A673 (cell line): ENCODE measurements around the gene ANO2. TPM values are rescaled to one million over a fixed set of nuclear protein-coding genes. Genes with fewer than 3 reads are reported as not detected.

Source experiments
- BruUV-seq: library from RNA; stranded (reverse); fragments of 400-500 nt; replicated peaks from 2 replicates; lab custom pipeline; 2021; lab: Mats Ljungman, UMichigan
- CTCF ChIA-PET: fragments of 300-600 bp; sonication (Branson Sonifier 250); formaldehyde crosslinking; loops from one replicate; lab custom pipeline; 2022; ENCODE audit warnings: antibody characterized with exemption; lab: Charles Lee
- POLR2A ChIA-PET: fragments of 300-600 bp; sonication (Branson Sonifier 250); formaldehyde crosslinking; loops from one replicate; lab custom pipeline; 2022; ENCODE audit warnings: antibody characterized with exemption; ENCODE audit not compliant: low non-redundant PET; lab: Charles Lee
- DNase-seq: peaks from one replicate; pipeline ENCODE4 v3.0.0-alpha.2; 2015; ENCODE audit warnings: low spot score
- H3K27ac ChIP-seq: fragments of 200-600 bp; sonication (generic); 2 replicates; pipeline ENCODE4 v1.5.1; 2016; ENCODE audit warnings: mixed run types, low read depth, mild to moderate bottlenecking, mixed read lengths, antibody characterized with exemption, low read length; ENCODE audit not compliant: poor library complexity, severe bottlenecking
- H3K27me3 ChIP-seq: fragments of 200-600 bp; sonication (generic); replicated peaks from 2 replicates; pipeline ENCODE4 v1.6.1; 2017; ENCODE audit warnings: mixed run types, low read depth, mild to moderate bottlenecking, mixed read lengths, antibody characterized with exemption, low read length; ENCODE audit not compliant: insufficient read depth, poor library complexity
- H3K36me3 ChIP-seq: fragments of 200-600 bp; sonication (generic); 2 replicates; pipeline ENCODE4 v1.6.1; 2016; ENCODE audit warnings: mixed run types, mild to moderate bottlenecking, mixed read lengths, antibody characterized with exemption, low read length; ENCODE audit not compliant: insufficient read depth, poor library complexity, severe bottlenecking
- H3K4me1 ChIP-seq: fragments of 200-600 bp; sonication (generic); 2 replicates; pipeline ENCODE4 v1.6.1; 2017; ENCODE audit warnings: mixed run types, mild to moderate bottlenecking, mixed read lengths, antibody characterized with exemption, low read length; ENCODE audit not compliant: insufficient read depth, poor library complexity, severe bottlenecking
- H3K4me3 ChIP-seq: fragments of 200-600 bp; sonication (generic); 2 replicates; pipeline ENCODE4 v1.5.1; 2016; ENCODE audit warnings: low read depth, mixed run types, mild to moderate bottlenecking, mixed read lengths, low read length; ENCODE audit not compliant: poor library complexity, severe bottlenecking
- H3K9me3 ChIP-seq: fragments of 200-600 bp; sonication (generic); 2 replicates; pipeline ENCODE4 v1.6.1; 2016; ENCODE audit warnings: mixed run types, low read depth, mild to moderate bottlenecking, mixed read lengths, antibody characterized with exemption, low read length; ENCODE audit not compliant: poor library complexity, severe bottlenecking
- CTCF ChIP-seq: fragments of 300-800, 200-600 bp; sonication (generic); conservative IDR thresholded peaks from 2 replicates; pipeline ENCODE4 v1.5.1; 2017; ENCODE audit warnings: low read depth, mild to moderate bottlenecking, antibody characterized with exemption, low read length, moderate library complexity, mixed read lengths
- EZH2 ChIP-seq: fragments of 200-600 bp; sonication (generic); IDR thresholded peaks from 2 replicates; pipeline ENCODE4 v1.6.1; 2017; ENCODE audit warnings: borderline replicate concordance, low read depth, mild to moderate bottlenecking, mixed read lengths, antibody characterized with exemption, low read length; ENCODE audit not compliant: poor library complexity, severe bottlenecking
- intact Hi-C: fragments of 100-400 bp; cut with micrococcal nuclease; formaldehyde crosslinking; loops from one replicate; pipeline ENCODE4 v1.10.0; 2022; ENCODE audit not compliant: unreplicated experiment
- total RNA-seq: library from RNA; stranded (reverse); gene quantifications from 2 replicates; pipeline ENCODE4 v1.2.3, GENCODE V29; 2021

ANO2 gene
- total RNA-seq, 1 experiment from 2014 or later, result not detected

- no peaks in the 10 kb centered on the region for H3K9me3 ChIP-seq
- ChIA-PET CTCF (no interaction called here), POLR2A (no interaction called here)
- intact Hi-C loops, result loop anchor here (5.0 kb wide), 1 partner anchor 341 kb away; no protein-coding TSS in a partner anchor
- peaks cover 29% of the 10 kb centered on the region for H3K27me3 ChIP-seq
- H3K36me3 ChIP-seq, result no peaks in the 10 kb centered on the region
- H3K4me1 ChIP-seq, result no peaks in the 10 kb centered on the region
- TF ChIP-seq CTCF (no peak), EZH2 (no peak)
- no TSS peak for BruUV-seq
- no peak overlapping the region for H3K27ac ChIP-seq
- no peak for DNase-seq
- no peak overlapping the region for H3K4me3 ChIP-seq
Measured at GRCh38 chr12:5513406-5513805, 431.7 kb downstream of the ANO2 start.

Other genes with a start within 250 kb of the ANO2 start
- gene VWF, start 179.4 kb upstream of the ANO2 start, total RNA-seq, result not detected in 2 replicates